ENCODE results near the gene GPRC5A. TPM values are rescaled to one million over a fixed set of nuclear protein-coding genes. Genes with fewer than 3 reads are reported as not detected.

GPRC5A gene
- total and polyA plus RNA-seq, 2 donors (not counting 1 experiment from before 2014, with no cell fraction given): 4.8 to 46.8 TPM

- no peak for TF ChIP-seq CTCF (conservative IDR thresholded peaks at IDR 0.05 in 1 of 2, IDR thresholded peaks at IDR 0.05 in 1 of 2; ENCODE audit: low read depth in 1 of 2, low read length in 2 of 2)
- no peaks in the 10 kb centered on the region for H3K9me3 ChIP-seq (ENCODE audit: control insufficient read depth, insufficient read depth, low read depth, low read length)
- H3K27me3 ChIP-seq (ENCODE audit: control insufficient read depth, insufficient read depth, low read length): no peaks in the 10 kb centered on the region
- H3K9ac ChIP-seq (ENCODE audit: insufficient read depth, low read length): no peak overlapping the region
- no peak overlapping the region for H3K4me3 ChIP-seq (replicated peaks in 1 of 4; ENCODE audit: control extremely low read depth in 1 of 4, insufficient read depth in 1 of 4, low read depth in 3 of 4, low read length in 4 of 4)
- no peak overlapping the region for H3K4me2 ChIP-seq (ENCODE audit: extremely low read depth, insufficient read depth, low read length)
- H3K4me1 ChIP-seq (ENCODE audit: control insufficient read depth, extremely low read depth, insufficient read depth, low read length): peaks cover 3% of the 10 kb centered on the region
- H2AFZ ChIP-seq (ENCODE audit: low read length): no peak overlapping the region
- no peak for DNase-seq (ENCODE audit: low read depth in 2 of 2)
- no peaks in the 10 kb centered on the region for H3K36me3 ChIP-seq (ENCODE audit: control insufficient read depth, insufficient read depth, low read length)
- H4K20me1 ChIP-seq (ENCODE audit: control insufficient read depth, extremely low read depth, insufficient read depth, low read length): no peaks in the 10 kb centered on the region
- H3K27ac ChIP-seq (ENCODE audit: insufficient read depth, low read length): no peak overlapping the region
- H3K79me2 ChIP-seq (ENCODE audit: control insufficient read depth, insufficient read depth, low read length): no peaks in the 10 kb centered on the region
Observed at GRCh38 chr12:12947902-12948301, 56.5 kb downstream of the GPRC5A start.

- H2AFZ ChIP-seq (ENCODE audit: low read length): no peak overlapping the region
- no peak overlapping the region for H3K4me3 ChIP-seq (replicated peaks in 1 of 4; ENCODE audit: control extremely low read depth in 1 of 4, insufficient read depth in 1 of 4, low read depth in 3 of 4, low read length in 4 of 4)
- no peaks in the 10 kb centered on the region for H3K27me3 ChIP-seq (ENCODE audit: control insufficient read depth, insufficient read depth, low read length)
- no peaks in the 10 kb centered on the region for H4K20me1 ChIP-seq (ENCODE audit: control insufficient read depth, extremely low read depth, insufficient read depth, low read length)
- TF ChIP-seq CTCF (conservative IDR thresholded peaks at IDR 0.05 in 1 of 2, IDR thresholded peaks at IDR 0.05 in 1 of 2; ENCODE audit: low read depth in 1 of 2, low read length in 2 of 2) (no peak), EZH2 (IDR thresholded peaks at IDR 0.05; ENCODE audit: low read length, missing control alignments) (no peak)
- H3K9ac ChIP-seq (ENCODE audit: insufficient read depth, low read length): no peak overlapping the region
- no peak overlapping the region for H3K4me2 ChIP-seq (ENCODE audit: extremely low read depth, insufficient read depth, low read length)
- no peak overlapping the region for H3K27ac ChIP-seq (ENCODE audit: insufficient read depth, low read length)
- DNase-seq (ENCODE audit: low read depth in 2 of 2): no peak
- no peaks in the 10 kb centered on the region for H3K79me2 ChIP-seq (ENCODE audit: control insufficient read depth, insufficient read depth, low read length)
- H3K36me3 ChIP-seq (ENCODE audit: control insufficient read depth, insufficient read depth, low read length): no peaks in the 10 kb centered on the region
- no peaks in the 10 kb centered on the region for H3K4me1 ChIP-seq (ENCODE audit: control insufficient read depth, extremely low read depth, insufficient read depth, low read length)
- no peaks in the 10 kb centered on the region for H3K9me3 ChIP-seq (ENCODE audit: control insufficient read depth, insufficient read depth, low read depth, low read length)
Observed at GRCh38 chr12:12951504-12951903, 60.1 kb downstream of the GPRC5A start.

- Histone ChIP-seq H3K9me3 (ENCODE audit: control insufficient read depth, insufficient read depth, low read depth, low read length) (no peaks in the 10 kb centered on the region), H3K79me2 (ENCODE audit: control insufficient read depth, insufficient read depth, low read length) (no peaks in the 10 kb centered on the region), H3K27me3 (ENCODE audit: control insufficient read depth, insufficient read depth, low read length) (no peaks in the 10 kb centered on the region), H3K4me1 (ENCODE audit: control insufficient read depth, extremely low read depth, insufficient read depth, low read length) (no peaks in the 10 kb centered on the region), H4K20me1 (ENCODE audit: control insufficient read depth, extremely low read depth, insufficient read depth, low read length) (no peaks in the 10 kb centered on the region), H3K27ac (ENCODE audit: insufficient read depth, low read length) (no peak within 1 kb of the TSS), H2AFZ (ENCODE audit: low read length) (no peak within 1 kb of the TSS), H3K36me3 (ENCODE audit: control insufficient read depth, insufficient read depth, low read length) (no peaks in the 10 kb centered on the region), H3K4me3 (replicated peaks in 1 of 4; ENCODE audit: control extremely low read depth in 1 of 4, insufficient read depth in 1 of 4, low read depth in 3 of 4, low read length in 4 of 4) (no peak within 1 kb of the TSS), H3K9ac (ENCODE audit: insufficient read depth, low read length) (no peak within 1 kb of the TSS), H3K4me2 (ENCODE audit: extremely low read depth, insufficient read depth, low read length) (no peak within 1 kb of the TSS)
- no peak for DNase-seq (ENCODE audit: low read depth in 2 of 2)
- TF ChIP-seq CTCF (conservative IDR thresholded peaks at IDR 0.05 in 1 of 2, IDR thresholded peaks at IDR 0.05 in 1 of 2; ENCODE audit: low read depth in 1 of 2, low read length in 2 of 2) (no peak), EZH2 (IDR thresholded peaks at IDR 0.05; ENCODE audit: low read length, missing control alignments) (no peak)
Observed at GRCh38 chr12:12952036-12952435, 60.7 kb downstream of the GPRC5A start, which contains the start of gene GPRC5D. TSS of gene GPRC5D (minus strand) at chr12:12952170. CDS start at chr12:12950384, 1,786 bp downstream.
